Measurements from ENCODE around the gene TMEFF1. TPM values are rescaled to one million over a fixed set of nuclear protein-coding genes. Genes with fewer than 3 reads are reported as not detected.

The TMEFF1 gene
- polyA plus RNA-seq, 12 donors: 0.49 to 5.3 (median 1.4) TPM; not detected in 2

DNA sequence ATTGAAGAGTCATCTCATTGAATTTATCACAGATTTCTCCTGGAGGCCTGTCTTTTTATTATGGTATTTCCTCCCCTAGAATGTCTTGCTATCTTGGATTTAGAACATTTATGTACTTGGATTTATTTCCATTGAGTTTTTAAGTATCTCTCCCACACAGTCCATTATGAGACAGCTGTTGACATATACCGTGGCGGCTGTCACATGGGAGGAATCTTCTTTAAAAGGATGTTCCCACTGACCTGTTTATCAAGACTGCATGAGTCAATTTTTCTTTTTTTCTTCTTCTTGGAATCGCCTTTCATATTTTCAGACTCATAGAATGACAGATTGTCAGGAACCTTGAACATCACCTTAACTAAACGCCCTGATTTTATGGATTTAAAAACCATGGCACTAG lies 102.1 kb downstream of the TMEFF1 start:
- DNase-seq: no peak

GRCh38 chr9:100575765-100576386 lies 102.9 kb downstream of the TMEFF1 start:
- no peak for DNase-seq

DNA sequence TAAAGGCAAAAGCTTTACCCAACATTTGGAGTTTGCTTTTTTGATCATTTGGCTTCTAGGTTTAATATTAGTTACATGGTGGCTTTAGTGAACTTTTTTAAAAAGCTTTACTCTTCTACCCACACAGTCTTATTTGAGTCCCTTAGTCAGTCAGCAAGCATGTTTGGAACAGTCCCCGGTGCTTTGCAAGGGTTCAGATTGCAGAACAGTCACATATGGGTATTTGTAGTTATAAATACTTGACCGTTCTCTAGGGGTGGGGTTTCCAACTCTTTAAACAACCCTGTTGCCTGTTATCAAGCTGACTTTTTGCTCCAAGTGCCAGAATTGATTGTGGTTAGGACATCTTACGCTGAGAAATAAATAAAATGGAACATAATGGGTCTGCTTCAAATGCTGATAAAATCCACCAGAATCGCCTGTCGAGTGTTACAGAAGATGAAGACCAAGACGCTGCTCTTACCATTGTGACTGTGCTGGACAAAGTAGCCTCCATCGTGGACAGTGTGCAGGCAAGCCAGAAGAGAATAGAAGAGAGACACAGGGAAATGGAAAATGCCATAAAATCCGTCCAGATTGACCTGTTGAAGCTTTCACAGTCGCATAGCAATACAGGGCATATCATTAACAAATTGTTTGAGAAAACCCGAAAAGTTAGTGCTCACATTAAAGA lies 105.0 kb downstream of the TMEFF1 start, which contains the start of gene CAVIN4:
Gene CAVIN4, plus strand, starts transcription at position 304 of the 673 bp plus-strand sequence. Its CDS starts 65 bp downstream, at position 369.
- DNase-seq: no peak

GRCh38 chr9:100578610-100579009 lies 105.7 kb downstream of the TMEFF1 start:
- DNase-seq: no peak

- no peak for DNase-seq
These were observed 106.7 kb downstream of the TMEFF1 start for GRCh38 chr9:100579665-100580064.

GRCh38 chr9:100580257-100580656 lies 107.3 kb downstream of the TMEFF1 start:
- DNase-seq: no peak

DNA sequence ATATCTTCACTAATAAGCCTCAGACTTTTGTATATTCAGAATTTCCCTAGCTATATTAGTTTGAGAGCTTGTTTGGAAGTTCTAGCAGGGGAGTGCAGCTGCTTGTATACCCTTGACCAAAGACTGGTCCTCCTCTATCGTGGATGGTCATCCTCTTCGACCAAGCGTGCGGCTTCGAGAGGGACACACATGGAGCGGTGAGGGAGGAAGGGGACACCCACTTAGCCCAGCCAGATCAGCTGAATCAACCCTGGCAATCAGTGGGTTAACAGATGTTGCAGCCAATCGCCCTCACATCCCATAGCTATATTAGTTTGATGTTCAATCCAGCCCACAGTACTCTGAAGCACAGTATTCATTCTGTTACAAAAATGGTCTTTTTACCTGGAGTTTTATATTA lies 108.1 kb downstream of the TMEFF1 start:
- DNase-seq: no peak

DNA sequence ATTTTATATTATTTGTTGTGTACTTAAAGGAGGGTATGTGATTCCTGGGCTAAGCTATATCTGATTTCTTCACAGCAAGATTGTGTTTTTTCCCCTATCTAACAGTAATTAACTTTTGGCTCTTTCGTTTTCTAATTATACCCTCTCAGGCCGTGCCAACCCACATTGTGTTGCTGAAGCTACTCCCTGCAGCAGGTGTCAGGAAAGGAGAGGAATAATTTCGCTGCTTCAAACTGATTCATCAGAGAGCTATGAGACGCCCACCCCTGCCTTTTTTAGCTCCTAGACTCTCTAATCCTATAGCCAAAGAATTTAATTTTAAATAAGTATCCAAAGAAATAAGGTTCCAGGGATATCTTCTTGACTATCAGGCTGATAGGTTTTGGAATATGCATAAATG lies 108.7 kb downstream of the TMEFF1 start:
- DNase-seq: no peak

DNA sequence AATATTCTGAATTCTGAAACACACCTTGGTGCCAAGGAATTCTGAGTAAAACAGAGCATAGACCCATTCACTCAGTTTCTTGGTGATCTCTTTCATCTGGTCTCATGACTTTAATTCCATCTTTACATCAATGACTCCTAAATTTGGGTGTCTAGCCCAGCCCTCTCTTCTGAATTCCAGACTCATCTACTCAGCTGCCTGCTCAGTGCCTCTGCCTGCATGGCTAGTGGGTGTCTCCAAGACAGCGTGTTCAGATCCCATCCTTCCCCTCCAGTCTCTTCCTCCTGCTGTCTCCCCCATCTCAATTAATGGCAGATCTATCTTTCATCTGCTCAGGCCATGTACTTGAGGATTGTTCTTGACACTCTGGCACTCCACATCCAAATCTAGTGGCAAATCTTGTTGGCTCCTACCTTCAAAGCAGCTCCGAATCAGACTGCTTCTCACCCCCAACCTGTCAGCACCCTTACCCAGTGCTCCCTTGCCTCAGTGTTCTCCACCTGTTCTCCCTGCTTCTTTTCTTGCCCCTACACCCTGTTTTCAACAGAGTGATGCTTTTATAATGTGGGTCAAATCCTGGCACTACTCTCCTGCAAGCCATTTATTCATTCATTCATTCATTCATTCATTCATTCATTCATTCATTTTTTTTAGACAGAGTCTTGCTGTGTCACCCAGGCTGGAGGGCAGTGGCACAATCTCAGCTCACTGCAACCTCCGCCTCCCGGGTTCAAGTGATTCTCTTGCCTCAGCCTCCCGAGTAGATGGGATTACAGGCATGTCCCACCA lies 110.3 kb downstream of the TMEFF1 start:
- DNase-seq: no peak

DNA sequence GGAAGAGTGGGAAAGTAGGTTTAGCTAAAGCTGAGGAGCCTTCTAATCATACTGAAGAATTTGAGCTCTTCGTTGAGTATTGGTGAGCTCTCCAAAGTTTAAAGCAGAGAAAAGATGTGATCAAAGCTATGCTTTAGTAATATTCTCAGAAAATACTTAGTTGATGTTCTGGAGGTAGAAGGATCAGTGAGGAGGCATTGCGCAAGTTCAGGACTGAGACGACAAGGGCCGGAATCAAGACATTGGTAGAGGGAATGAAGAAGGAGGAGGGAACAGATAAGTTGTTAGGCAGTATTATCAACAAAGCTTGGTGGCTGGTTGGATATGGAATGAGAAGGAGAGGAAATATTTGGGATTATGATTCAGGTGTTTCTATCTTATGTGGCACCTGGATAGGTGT lies 112.0 kb downstream of the TMEFF1 start:
- no peak for DNase-seq

- no peak for DNase-seq
These were observed 113.1 kb downstream of the TMEFF1 start for GRCh38 chr9:100586093-100586492.

DNA sequence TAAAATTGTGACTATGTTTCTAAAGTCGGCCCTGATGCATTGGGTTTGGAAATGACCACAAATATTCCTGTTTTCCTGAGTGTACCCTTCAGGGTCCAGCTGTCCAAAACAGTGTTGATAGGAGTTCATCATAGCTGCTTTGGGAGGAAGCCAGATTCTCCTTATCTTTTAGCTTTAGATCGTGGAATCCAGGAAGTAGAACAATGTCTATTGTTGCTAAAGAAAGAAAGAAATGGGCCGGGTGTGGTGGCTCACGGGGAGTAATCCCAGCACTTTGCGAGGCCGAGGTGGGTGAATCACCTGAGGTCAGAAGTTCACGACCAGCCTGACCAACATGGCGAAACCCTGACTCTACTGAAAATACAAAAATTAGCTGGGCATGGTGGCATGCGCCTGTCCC lies 114.4 kb downstream of the TMEFF1 start:
- DNase-seq: no peak

GRCh38 chr9:100589582-100589981 lies 116.6 kb downstream of the TMEFF1 start:
- DNase-seq: no peak

GRCh38 chr9:100590481-100590880 lies 117.5 kb downstream of the TMEFF1 start:
- no peak for DNase-seq

DNA sequence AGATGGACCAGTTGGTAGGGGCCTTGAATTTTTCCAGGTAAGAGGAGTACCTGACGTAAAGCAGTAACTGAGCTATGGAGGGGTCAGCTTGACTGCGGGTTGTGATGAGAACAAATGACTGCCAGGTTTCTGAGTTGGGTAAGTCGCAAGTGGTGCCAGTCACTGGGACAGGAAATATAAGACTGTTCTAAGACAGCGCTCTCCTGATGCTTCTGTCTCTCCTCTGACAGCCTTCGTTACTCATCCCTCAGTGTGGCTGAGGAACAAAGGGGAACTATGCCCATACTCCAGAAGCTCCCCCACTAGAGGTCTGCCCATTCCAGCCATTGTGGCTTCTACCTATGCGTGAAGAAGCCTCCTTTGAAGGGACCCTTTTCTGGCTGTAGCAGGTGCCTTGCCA lies 118.2 kb downstream of the TMEFF1 start:
- no peak for DNase-seq

DNA sequence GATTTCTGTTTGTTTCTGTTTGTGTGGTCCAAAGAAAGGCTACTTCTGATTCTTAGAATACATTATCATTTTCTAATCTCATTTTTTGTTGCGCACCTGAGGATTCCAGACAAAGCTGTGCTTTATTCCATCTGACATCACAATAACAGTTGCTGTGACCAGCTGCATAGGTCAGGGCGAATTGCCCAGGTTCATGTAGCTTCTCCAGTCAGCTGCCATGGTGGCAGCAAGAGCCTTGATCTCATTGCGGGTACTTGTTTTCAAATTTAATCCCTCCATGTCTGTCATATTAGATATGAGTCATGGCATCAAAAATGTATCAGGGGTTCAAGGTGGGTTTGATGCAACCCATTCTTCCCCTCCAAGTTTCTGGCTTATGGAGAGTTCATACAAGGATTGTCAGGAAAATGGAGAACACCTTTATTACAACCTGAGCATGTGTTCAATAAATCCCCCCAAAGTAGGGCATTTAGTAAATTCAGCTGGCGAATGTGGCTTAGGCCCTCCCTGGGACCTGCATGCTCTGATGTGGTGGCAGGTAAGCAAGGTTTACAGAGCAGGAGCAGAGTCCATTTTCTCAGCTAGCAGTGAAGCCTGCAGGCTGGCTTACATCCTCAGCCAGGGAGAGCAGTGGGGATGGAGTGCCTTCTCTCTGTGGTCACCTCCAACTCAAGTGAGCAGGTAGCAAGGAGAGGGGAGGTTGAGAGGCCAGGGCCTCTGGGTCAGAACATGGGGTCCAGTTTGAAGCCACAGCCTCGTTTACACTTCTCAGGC lies 118.9 kb downstream of the TMEFF1 start:
- no peak for DNase-seq

DNA sequence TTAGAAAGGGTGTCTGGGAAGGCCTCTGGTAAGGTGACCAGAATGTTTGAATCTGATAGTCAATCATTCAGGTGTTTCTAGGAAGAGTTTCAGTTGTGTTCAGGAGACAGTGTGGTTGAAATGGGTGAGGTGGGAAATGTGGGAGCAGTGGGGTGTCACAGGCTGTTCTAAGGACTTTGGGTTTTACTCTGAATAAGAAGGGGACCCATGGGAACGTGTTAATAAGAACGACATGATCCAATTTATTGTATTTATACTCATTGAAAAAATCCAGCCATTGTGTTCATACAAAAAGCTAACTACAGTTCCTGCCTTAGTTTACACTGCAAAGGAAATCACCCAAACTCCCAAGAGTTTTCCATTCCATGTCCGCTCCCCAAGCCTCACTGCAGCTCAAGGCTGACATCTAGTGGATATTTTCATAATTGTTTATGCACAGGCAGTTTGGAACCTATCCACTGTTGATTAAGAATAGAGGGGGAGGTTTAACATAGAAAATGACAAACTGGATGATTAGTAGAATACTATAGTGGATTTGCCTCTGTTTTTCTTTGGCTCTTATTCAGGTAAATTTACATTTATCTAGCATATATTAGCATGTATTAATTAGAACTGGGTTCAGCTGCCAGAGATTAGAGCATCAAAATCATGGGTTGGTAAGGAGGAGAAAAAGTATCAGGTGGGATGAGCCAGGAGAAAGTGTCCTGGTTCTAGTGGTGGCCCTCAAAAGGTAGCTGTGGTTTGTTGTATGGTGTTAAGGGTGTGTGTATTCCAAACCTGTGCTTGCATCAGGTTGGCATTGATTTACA lies 122.6 kb downstream of the TMEFF1 start:
- DNase-seq: peak; percentile 73

DNA sequence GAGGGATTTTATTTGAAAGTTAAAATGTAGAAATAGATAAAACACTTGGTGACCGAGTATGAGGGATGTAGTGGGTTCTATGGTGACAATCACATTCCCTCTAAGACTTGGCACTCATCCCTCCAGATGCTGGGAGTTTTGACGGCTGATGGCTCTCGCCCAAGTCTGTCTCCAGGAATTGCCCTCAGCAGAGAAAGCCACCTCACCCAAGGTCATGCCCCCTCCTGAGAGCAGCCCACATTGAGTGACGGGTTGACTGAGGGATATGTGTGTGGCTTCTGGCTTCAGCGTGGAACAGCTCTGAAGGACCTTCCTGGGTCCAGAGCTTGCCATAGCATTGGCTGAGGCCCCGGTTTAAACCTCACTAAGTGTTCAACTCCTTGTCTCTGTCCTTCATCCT lies 124.3 kb downstream of the TMEFF1 start:
- no peak for DNase-seq

GRCh38 chr9:100598641-100599145 lies 125.7 kb downstream of the TMEFF1 start:
- DNase-seq: peak; percentile 82

DNA sequence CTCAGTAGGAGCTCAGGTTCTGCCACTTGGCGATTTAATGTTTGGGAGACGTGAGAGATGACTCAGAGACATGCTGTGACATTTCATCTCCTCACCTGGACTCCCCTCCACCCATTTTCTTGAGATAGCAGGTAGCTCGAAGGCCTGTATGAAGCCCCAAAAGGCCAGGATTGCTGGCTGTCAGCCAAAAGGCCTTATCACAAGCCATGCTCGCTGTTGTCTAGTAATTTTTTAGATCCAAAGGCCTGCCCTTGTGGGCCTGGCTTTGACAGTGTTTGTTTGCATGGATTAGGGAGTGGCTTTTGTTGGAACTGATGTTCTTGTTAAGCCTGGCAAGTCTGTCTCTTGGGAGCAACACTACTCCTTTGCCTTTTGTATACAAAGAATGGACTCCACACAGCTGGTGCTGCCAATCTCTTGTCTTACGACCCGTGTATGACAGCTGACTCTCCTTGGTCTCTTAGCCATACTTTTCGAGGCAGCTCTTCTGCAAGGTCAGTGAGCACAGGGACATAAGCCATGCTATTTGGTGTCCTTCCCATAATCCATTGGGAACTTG lies 127.7 kb downstream of the TMEFF1 start:
- DNase-seq: no peak

GRCh38 chr9:100601216-100601615 lies 128.3 kb downstream of the TMEFF1 start:
- DNase-seq: no peak

Data from muscle of arm (tissue), 12 donors.